GM10847 (cell line): ENCODE results near the gene KCTD5.

Experiments used
- POLR2A ChIP-seq: IDR thresholded peaks from 2 replicates; pipeline ENCODE4 v1.6.1; 2011; ENCODE audit not compliant: insufficient read length; ENCODE audit errors: extremely low read depth

KCTD5 gene

DNA sequence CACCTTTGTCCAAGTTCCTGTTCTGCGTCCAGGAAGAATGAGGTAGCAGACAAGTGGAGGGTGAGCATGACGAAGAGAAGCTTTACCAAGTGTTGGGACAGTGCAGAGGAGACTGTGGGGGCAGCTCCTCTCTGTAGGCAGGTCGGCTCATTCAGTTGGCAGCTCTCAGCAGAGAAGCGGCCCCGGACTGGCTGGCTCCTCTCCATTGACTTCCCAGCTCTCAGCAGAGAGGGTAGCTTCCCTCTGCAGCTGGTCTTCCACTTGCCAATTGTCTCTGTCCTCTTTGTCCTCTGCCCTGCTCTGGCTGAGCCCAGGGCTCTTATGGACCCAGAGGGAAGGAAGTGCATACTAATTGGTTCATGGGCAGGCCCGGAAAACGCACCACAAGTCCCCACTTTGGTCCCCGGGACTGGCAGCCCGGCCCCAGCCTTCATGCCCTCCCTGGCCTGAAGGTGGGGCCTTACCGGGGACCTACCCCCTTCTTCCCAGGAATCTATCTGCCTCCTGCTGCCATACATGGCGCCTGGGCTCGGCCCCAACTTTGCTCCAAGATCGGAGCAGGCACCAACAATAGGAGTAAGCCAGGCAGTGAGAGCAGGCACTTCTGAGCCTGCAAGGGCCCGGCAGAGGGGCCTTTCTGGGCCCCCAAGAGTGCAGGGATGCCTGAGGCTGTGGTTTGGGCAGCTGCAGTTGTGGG lies 10.1 kb downstream of the KCTD5 start:
- TF ChIP-seq POLR2A: no peak

DNA sequence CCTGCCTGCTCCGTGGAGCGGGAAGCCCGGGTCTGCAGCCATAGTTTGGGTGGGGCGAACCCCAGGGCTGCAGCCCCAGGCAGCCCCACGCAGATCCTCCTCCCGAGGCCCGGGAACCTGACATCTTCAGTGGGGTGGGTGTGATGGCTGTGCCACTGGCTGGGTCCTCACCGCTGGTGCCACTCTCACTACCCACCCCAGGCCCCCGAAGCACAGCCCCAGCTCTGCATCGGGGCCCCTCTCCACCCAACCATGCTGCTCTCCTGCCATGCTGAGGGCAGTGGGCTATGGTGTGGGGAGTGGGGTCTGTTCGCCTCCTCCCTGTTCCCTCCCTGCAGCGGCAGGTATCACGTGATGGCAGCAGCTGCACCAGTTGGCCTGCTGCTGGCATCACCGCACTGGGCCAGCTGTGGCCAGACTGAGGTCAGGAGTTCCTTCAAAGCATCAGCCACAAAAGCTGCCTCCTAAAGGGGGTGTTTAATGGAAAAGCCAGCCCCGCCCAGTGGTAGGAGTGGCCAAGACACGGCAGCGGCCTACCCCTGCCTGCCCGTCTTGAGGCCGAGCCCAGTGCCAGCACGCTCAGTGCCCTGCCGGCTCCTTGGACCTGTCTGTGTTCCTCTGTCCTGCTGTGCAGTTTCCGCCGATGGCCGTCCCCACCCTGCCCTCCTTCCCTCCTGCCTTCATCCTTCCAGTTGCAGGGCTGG lies 10.8 kb downstream of the KCTD5 start:
- TF ChIP-seq POLR2A: no peak

- no peak for TF ChIP-seq POLR2A
Measured at GRCh38 chr16:2697401-2697948, 15.2 kb downstream of the KCTD5 start.

DNA sequence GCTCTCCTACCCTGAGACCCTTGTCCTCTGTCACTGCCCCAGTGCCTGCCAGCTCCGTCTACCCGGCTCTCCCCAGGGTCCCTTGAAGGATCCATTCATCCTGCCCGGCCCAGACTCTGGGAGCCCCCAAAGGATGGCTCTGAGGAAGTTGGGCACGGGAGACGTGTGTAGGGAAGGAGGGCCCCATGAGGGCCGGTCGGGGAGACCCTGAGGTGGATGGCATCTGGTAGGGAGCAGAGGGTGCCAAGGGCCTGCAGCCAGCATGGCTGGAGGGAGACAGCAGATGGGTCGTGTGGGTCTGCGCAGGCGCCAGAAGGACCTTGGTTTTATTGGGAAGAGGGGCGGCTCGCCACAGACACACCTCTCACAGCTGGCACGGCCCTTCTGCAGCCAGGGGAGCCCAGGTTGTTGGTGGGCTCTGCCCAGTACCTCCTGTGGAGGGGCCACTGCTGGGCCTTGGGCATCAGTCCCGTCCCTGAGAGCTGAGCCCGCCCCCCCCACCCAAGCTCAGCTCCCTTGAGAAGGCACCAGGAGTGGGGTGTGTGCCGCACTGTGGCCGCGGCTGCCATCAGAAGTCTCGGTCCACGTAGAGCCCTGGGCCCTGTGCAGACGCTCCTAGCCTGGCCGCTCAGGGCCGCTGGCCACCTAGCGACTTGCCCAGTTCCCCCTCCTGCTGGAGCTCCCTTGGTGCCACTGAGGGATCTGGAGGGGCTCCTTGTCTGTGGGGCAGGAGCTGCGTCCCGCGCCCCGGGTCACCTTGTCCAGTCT lies 16.0 kb downstream of the KCTD5 start:
- no peak for TF ChIP-seq POLR2A

DNA sequence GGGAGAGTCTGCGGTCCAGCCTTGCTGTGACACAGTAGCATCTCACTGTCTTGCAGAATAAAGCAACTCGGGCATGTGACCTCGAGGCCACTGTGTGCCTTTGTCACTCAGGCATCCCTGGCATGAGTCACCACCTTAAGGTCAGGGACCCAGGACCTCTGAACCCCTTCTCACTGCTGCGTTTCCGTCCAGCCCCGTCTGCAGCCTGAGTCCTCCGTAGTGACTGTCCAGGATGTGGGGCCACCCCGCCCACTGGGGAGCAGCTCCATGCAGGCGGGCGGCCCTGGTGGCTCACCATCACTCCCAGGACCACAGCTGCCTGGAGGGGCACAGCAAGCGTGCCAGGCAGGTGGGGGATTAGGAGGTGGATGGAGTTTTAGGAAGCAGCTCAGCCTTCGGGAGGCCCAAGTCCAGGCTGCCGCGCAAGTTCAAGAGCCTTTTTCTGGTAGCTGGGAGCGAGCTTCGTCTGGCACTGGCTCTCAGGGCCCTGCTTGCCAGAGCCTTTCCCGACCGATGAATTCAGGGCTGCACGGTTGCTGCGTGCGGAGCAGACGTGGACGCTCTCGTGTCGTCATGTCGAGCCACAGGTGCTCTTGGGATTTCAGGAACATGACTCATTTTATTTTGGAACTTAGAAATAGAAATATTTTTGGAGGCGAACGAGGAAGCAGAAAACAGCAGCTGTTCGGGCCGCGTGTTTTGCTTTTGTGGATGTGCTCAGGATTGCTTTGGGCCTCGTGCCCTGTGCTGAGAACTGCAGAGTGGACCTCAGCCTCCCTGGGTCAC lies 16.8 kb downstream of the KCTD5 start:
- TF ChIP-seq POLR2A: no peak

DNA sequence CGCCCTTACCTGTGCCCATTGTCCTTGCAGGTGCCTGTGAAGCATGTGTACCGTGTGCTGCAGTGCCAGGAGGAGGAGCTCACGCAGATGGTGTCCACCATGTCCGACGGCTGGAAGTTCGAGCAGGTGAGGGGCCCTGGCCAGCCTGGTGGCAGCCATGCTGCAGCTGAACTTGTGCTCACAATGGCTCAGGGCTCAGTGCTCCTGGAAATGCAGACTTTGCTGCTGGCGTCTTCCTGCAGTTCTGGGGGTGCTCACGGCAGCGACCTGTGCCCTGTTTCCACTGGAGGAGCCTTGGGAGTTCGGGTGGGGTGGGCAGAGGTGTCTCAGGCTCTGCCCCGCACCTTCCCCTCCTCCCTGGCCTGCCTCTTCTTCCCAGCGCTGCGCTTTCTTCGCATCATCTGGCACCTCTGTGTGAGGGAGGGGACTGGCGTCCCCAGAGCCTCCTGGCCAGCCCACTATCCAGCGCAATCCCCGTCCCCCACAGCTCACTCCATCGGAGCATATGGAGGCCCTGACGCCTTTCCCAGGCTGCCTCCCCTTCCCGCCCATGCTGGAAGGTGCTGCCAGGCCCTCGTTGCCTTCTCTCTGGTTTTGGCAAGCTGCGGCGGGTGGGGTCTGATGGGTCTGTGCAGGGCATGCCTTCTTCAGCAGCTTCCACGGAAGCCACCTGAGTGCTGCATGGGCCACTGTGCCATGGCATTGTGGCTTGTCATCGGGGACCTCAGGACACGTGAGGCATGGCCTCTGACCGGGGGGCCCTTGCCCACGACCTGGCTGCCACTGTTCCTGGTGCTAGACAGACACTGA lies 17.7 kb downstream of the KCTD5 start:
- no peak for TF ChIP-seq POLR2A

DNA sequence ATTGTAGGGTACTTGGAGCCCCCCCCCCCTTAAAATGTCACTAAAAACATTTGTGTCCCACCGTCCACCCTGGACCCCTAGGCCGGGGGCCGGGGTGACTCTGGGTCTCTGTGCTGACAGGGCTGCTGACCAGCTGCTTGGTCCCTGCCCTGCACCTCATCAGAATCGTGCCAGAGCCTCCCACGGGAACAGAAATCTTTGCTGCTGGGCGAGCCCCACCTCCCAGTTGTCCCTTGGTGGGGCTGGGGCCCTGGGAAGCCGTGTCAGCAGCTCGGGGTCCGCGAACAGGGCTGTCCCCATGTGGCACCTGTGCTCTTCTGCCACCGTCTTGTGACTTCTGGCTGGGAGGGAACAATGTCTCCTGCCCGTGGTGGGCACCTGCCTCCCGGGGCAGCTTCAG lies 18.5 kb downstream of the KCTD5 start:
- no peak for TF ChIP-seq POLR2A

DNA sequence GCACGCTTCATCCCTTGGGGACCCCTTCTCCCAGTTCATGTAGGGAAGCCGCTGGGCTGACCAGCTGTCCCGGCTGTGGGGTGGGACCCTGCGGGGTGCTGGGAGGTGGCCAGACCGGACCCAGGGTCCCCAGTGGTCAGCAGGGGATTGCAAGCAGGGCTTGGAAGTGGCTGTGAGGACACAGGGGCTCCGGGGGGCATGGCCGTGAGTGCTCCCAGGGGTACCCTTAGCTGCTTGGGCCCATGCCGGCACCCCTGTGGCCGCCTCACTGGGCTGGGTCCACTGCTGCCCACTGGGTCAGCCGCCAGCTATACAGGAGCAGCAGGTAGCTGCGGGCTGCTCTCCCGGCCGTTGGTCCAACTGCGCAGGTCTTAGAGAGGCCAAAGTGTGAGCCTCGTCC lies 18.9 kb downstream of the KCTD5 start:
- no peak for TF ChIP-seq POLR2A

DNA sequence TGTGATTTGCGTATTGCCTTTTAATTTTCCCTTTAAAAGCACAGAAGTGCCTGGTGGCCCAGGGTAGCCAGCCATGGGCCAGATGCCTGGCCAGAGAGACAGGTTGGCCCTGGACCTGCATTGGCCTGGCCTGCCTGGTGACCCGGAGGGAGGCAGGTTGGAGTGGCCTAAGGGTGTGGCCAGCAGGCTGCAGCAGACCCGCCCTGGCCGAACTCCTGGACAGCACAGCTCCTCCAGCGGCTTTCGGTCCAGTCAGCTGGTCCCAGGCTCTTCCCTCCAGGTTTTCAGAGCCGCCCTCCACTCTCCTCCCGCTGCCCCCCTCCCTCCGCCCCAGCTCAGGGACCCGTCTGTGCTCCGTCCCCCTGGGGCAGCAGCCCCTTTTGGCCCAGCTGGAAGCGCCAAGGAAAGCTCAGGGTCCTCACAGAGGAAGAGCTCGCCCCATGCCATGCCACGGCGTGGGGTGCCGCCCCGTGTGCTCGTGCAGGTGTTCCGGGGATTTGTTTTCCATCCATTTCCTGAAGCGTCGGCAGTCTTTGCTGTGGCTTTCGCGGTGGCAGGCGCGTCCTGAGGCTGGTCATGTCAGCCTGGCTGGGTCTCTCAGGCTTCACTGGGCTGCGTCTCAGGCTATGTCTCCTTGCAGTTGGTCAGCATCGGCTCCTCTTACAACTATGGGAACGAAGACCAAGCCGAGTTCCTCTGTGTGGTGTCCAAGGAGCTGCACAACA lies 19.6 kb downstream of the KCTD5 start:
- no peak for TF ChIP-seq POLR2A

DNA sequence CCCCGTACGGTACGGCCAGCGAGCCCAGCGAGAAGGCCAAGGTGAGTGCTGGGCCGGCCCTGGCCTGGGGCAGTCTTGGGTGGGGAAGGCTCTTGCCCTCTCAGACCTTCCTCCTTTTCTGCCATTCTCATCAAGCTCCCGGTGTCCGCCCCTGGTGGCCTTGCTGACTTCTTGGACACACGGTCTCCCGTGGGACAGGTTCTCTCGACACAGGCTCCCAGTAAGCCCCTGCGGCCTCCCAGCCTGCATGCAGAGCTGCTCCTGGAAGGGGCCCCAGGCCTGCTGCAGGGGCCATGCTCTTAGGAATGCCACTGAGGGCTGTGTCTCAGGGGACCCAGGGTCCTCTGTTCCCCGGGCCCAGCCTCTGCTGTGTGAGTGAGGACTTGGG lies 20.1 kb downstream of the KCTD5 start:
- TF ChIP-seq POLR2A: no peak

DNA sequence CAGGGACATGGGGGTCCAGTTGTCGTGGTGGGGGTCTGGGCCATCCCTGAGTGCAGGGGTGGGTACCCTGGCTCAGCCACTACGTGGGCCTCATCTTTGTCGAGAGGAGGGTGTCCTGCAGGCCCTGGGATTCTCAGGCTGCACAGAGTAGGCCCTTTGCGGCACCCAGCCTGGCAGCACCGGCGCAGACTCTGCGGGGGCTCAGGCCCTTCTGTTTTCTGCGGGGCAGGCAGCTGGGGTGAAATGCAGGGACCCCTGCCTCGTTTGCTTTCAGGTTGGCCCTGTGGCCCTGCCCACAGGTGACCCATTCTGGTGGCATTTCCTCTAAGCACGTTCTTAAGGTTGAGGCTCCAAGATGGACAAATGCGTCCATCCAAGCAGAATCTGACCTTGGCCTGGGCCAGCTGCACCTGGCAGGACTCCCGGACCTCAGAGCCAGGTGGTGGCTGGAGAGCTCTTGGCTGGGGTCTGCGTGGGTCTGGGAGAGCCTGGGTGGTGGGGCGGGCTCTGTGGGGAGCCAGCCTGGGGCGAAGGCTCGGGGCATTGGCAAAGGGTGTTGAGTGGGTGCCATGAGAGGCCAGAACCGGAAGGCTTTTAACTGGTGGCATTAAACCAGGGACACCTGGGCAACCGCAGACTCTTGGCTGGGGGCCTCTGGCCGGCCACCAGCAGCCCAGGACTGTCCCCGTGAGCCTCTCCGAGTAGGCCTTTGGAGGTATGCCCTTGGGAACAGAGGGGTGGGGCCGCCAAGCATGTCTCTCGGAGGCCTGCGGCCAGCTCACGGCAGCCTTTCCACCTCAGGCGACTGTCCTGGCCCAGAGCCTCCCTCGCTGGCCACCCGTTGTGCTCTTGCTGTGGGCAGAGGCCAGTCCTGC lies 20.8 kb downstream of the KCTD5 start:
- TF ChIP-seq POLR2A: no peak

DNA sequence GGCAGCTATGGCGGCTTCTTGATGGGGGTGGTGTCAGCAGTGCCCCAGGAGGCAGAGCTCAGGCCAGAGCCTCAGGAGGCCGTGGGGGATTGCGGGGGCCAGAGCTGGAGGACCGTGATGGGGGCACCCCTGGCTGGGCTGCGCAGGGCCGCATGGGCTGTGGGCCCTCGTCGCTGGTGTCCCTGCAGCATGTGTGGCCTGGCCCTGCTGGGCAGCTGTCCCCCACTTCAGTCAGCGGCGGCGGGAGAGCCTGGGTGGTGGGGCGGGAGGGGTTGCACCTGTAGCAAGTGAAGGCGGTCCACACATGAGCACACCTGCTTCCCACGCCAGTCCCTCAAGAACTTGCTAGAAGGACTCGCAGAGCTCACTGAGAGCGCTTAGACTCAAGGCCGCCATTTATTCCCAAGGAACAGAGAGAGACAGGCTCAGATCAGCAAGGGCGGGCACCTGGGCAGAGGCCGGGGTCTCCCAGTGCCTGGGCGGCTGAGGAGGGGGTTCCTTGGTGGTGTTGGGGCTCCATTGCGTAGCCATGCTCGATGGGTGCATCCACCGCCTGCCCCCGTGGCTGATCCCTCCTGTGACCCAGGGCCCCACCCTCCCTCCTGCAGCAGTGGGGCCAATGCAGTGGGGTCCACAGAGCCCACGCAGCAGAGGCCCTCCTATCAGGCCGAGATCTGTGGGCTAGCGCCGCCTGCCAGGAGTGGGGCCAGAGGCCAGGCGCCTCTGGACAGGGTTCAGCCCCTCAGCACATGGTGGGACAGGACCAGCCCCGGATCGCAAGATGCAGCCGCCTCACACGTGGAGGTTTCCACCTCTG lies 22.1 kb downstream of the KCTD5 start:
- TF ChIP-seq POLR2A: no peak
